Stimulated activated CD4-positive, alpha-beta T cell treated with anti-CD3 and anti-CD28 coated beads, Interleukin-1b, Interleukin-23, amount 100 ng/mL, for 4 hours (primary cell): ENCODE results near the gene SLBP.

Experiments used
- DNase-seq, 2 donors: peaks; one replicate each; pipeline ENCODE4 v3.0.0-alpha.2; 2020; ENCODE audit warnings: low read depth in 2 of 2

Gene SLBP

DNA sequence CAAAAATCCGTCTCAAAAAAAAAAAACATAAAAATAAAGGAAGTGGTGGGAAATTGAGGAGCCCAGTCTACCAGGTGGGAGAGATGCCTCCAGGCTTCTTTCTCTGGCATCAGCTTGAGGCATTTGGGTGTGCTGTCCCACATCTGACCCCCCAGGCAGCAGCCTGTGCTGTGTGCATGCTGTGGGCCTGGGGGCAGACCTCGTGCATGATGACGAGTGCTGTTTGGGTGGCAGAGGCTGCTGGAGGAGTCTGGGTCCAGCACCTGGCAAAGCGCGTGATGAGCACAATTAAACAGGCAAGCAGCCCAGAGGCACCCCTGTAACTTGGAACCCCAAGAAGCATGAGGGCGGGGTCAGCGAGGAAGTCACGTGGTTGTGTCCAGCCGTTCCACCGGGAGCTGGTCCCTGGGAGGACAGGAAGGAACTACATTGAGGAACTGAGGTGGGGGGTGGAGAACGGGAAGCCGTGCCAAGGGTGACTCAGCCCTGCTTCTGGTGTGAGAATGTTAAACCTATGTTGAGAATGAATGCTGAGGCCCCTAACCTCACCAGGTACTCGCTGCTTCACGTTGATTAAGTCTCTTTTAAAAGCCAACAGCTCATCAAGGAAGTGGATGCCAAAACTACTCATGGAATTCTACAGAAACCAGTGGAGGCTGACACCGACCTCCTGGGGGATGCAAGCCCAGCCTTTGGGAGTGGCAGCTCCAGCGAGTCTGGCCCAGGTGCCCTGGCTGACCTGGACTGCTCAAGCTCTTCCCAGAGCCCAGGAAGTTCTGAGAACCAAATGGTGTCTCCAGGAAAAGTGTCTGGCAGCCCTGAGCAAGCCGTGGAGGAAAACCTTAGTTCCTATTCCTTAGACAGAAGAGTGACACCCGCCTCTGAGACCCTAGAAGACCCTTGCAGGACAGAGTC is 15.3 kb upstream of the SLBP start:
- DNase-seq: no peak

DNA sequence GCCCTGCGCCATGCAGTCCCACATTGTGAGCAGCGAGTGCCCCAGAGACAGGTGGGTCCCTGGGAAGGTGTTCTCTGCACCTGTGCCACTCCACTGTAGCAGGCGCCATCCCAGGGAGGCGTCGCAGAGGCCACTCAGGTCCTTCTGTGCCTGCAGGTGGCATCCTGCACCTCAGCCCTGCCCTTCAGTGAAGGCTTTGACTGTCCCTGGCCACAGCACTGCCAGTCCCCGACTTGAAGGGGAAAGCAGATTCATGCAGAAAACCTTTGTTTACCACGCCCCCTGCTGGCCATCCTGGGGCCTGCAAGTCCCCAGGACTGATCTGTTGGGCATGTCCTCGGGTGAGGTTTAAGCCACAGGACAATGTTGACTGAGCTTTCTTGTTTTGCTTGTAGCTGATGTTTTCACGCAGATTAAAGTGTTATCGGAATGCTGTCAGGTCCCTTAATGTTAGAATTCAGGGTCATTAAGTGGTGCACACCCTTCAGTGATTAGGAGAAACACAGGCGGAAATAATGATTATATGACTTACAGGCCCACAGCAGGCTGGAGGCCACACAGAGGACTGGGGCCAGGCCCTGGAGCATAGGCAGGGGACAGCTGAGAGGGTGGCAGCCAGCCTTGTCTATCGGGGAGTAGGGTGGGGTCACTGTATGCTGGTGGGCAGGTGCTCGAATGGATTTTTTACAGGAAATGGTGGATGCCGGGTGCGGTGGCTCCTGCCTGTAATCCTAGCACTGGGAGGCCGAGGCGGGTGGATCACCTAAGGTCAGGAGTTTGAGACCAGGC is 14.2 kb upstream of the SLBP start:
- peak; percentile 89 to 93 for DNase-seq

GRCh38 chr4:1725521-1725920 is 13.4 kb upstream of the SLBP start:
- no peak for DNase-seq

DNA sequence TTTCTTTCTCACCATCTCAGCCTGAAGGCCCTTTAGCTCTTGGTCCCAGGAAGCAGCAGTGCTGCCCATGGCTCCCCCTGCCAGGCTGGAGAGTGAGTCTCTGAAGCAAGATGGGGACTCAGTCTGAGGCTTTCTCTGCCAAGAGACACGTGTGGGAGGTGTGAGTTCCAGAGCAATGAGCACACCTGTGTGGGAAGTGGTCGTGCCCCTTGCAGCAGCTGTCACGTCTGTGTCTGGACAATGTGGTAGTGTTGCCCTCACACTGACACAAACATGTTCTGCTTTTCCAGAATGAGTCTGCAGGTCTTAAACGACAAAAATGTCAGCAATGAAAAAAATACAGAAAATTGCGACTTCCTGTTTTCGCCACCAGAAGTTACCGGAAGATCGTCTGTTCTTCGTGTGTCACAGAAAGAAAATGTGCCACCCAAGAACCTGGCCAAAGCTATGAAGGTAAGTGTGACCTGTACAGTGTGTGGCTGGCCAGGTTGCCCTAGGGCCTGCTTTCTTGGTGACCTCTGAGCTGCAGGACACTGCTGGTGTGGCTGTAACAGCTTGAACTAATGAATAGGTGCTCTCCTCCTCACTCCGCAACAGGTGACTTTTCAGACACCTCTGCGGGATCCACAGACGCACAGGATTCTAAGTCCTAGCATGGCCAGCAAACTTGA is 11.1 kb upstream of the SLBP start:
- DNase-seq: peak in 1 of 2 donors; percentile 21

DNA sequence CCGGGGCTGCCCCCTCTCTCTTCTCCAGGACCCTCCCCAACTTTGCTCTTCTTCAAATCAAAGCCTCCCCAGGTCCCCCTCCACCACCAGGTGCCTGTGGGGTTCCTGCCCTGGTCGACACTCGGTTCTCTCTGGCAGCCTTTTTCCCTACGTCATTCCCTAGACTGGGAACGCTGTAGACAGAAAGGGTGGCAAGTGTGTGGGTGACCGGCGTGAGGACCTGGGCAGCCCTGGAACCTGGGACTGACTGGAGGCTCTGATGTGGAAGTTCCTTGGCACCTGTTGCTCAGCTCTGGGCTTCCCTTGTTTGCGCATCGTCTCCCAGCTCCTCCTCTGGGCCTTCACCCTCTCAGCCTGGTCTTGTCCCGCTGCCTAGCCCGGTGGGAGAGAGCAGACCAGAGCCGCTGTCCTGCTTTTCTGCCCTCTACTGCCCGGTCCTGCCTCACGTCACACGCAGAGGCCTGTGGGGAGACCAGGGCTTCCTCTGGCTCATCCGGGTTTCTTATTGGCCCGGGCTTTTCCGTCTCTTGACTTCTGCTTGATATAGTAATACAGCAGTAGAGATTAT is 10.5 kb upstream of the SLBP start:
- DNase-seq: no peak

GRCh38 chr4:1721666-1722550 is 9.8 kb upstream of the SLBP start:
- DNase-seq: no peak

GRCh38 chr4:1721003-1721665 is 9.0 kb upstream of the SLBP start, which contains the start of the genes TACC3 and TMEM129:
TSS of gene TACC3 (plus strand) at chr4:1721521. CDS start at chr4:1723422, 1,901 bp downstream.
TSS of gene TMEM129 (minus strand) at chr4:1721323. CDS start at chr4:1720837, 486 bp downstream.
- DNase-seq: peak; percentile 87 to 89

DNA sequence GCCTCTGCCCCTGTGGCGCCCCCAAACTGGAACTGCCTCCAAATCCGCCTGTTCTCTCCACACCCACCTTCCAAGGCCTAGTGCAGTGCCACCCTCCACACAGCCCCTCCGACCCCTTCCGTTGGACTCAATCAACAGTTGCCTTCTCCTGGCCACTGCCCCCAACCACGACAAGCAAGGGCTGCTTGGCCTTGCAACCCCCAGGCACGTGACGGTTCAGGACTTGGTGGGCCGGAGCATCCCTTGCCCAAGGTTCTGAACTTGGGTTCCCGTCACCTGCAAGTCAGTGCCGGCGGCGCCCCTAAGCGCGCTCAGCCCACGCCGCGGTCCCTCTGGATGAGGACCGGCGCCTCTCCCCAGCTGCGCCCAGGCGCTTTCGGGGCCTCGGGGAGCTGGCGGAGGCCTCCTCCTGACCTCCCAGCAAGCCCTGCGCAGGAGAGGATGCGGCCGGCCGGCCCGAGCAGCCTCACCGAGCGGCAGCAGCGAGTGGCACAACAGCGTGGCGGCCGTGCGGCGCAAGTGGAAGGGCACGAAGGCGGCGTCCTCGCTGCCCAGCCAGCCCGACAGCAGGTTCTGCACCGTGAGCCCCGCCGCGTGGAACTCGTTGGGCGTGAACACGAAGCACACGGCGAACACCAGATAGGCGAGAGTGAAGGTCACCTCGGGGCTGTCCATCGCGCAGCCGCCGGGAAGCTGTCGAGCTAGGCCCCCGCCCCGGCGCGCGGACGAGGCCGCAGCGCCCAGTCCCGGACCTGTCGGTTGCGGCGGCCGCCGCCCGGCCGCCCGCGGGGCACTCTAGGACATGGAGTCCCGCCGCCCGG is 8.3 kb upstream of the SLBP start:
- DNase-seq: peak in 1 of 2 donors; percentile 45

- no peak for DNase-seq
These were observed 6.2 kb upstream of the SLBP start for GRCh38 chr4:1718095-1718850.

DNA sequence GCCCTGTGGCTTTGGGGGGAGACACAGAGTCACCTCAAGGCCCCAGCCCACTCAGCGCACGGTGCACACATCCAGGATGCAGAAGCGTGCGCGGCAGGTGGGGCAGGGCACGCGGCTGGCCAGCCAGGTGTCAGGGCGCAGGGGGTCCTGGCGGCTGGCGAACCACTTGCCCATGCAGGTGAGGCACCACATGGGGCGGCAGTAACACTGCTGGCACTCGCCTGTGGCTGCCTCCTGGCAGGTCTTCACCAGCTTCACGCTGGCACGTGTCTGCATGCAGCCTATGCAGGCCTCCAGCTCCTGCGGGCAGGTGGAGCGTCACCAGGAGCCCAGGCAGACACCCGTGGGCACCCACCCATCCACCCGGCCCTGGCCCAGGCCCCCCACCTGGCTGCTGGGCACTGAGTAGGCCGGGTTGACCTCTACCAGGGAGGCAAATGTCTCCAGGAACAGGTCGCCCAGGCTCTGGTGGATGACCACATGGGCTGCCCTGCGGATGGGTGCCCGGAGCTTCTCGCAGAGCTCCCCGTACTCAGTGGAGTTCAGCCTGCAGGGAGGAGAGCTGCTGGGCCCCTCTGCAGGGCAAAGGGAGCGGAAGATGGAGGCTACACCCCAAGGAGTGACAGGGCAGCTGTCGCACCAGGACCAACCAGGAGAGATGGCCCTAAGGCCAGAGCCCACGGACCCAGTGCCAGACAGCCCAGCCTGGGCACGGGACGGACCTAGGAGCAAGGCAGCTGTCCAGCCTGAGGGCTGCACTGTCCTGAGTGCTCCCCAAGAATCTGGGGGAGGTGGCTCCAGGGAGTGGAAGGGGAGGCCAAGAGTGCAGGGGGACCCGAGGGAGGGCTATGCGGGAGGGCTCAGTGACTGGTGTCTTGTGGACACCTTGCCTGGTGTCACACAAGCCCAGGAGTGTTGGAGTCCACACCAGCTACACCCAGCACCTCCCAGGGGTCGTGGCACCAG is 5.3 kb upstream of the SLBP start:
- no peak for DNase-seq

- DNase-seq: no peak
These were observed 4.2 kb upstream of the SLBP start for GRCh38 chr4:1716065-1716945.

DNA sequence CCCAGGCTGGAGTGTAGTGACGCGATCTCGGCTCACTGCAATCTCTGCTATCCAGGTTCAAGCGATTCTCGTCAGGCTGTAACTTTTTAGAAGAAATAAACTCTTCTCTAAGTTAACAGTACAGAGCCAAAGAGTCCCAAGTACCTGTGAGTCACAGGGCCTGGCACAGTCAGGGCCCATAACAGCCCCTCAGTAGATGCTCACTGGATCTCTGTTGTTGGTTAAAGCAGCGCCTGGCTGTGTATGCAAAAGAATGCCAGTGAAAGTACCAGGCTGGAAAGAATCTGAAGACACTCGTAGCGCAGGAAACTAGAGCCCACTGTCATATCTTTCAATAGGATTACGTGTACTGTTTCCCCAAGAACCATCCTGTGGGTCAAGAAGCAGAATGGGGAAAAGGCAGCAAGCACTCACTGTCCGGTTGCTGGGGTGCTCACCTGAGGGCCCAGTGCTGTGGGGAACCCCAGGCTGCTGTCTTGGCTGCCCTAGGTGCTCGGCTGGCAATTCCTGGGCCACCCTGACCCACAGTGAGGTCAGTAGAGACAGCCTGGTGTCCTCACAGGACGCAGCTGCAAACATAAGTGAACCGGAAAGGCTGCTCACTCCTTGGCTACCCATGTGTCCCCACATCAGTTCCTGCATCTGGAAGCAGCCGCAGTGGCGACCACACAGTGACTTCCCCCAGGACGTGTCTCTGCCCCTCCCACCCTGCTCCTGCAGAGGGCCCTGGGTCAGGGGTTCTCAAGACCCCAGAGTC is 3.1 kb upstream of the SLBP start:
- DNase-seq: no peak

GRCh38 chr4:1714303-1715001 is 2.3 kb upstream of the SLBP start:
- no peak for DNase-seq

- no peak for DNase-seq
These were observed 1.1 kb upstream of the SLBP start for GRCh38 chr4:1713003-1713851.
